ENCODE measurements around the gene FAU. TPM values are rescaled to one million over a fixed set of nuclear protein-coding genes. Genes with fewer than 3 reads are reported as not detected.

The FAU gene
- total RNA-seq, 1 donor from 2014 or later = 383 TPM

DNA sequence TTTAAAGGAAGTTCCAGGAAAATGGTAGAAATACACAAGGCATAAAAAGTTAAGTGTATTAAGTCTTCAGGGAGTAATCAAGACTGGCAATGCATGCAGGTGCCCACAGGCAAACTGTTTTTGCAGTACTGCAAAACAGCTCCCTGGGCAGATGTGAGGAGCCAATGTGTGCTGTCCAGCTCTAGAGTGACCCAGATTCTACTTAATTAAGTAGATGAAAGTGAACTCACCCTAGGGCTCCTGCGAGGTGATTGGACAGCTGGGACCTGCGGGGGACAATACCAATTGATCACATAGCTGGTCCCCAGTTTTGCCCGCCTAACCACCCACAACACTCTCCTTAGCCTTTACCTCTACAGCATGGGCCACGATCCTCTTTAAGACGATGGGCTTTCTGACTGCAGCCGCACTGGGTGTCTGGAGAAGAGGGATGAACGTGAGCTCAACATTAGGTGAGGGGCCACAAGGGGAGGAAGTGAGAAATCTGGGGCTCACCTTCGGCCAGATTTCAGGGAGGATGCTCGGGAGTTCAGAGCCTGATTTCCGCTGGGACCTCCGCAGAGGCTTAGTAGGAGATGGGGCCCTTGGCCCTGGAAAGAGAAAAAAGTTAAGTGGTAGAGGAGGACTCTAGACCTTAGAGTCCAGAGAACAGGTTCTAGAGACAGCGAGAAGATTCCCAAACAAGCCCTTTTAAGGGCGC lies 38.6 kb downstream of the FAU start:
- no peak for DNase-seq (ENCODE audit: low read depth in 2 of 2)

DNA sequence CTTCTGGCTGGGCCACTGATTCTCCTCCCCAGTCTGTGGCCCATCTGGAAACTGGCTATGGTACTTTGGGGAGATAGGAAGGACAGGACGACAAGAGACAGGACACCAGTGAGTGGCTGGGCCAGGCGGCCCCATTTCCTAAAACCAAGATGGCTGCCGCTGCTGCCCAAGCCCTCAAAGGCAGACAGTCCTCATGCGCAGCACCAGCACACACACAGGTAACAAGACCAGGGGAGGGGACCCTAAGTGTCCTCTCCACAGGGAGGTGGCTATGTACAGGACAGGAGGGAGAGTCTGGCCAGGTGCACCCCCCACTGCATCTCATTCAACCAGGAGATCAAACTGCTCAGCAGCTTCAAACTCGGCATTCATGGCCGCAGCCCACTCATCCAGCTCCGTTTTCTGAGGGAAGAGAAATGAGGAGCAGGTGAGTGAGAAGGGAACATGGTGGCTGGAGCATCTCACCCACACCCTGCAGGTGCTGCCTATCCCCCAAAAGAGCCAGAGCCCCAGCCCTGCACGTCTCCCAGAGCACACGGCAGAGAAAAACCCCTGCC lies 43.1 kb downstream of the FAU start:
- DNase-seq (ENCODE audit: low read depth in 2 of 2) = no peak

DNA sequence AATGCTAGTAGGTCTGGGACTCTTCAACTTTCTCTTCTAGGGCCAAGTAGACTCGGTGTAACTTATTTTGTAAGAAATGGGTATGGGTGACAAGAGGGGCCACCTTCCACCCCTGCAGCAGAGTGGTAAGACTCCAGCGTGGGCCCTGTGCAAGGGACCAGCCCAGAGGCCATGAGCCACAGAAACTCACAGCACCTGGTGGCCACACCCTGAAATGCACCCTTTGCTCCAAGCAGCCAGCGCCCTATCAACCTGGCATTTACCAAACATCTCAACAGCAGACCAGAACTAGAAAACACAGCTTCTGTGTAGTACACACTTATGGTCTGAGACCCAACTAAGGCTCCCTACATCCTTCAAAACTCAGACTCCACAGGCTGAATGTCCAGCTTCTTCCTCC lies 43.8 kb downstream of the FAU start:
- peak; percentile 33 to 52 for DNase-seq (ENCODE audit: low read depth in 2 of 2)

DNA sequence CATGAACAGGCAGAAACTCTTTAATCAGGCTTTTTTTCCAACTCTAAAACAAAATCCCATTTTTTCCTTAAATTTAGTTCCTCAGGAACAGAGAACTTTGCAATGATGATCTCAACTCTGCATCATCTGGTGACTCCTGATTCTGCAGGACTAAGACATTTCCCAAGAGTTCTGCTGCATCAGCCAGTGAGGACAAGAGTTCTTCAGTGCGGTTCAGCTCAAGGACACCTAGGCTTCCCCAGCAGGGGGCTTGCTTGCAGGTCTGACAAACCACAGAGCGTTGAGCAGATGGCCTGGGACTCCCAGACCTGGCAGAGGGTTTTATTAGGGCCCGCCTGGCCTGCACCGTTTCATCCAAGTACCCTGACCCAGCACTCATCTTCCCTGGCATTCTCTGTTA lies 44.5 kb downstream of the FAU start:
- no peak for DNase-seq (ENCODE audit: low read depth in 2 of 2)

DNA sequence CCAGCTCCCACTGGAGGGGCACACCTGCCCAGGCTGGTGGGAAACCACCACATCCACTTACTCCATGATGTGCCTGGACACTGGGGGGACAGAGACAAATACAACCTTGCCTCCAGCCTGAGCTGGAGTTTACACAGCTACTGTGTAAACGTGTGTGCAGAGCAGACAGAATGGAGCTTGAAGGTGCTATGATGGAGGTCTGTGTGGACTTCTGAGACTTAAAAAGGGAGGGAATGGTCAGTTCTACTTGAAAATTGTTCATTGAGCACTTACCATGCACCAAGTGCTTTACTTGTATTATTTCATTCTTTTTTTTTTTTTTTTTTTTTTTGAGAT lies 49.3 kb downstream of the FAU start:
- no peak for DNase-seq (ENCODE audit: low read depth in 2 of 2)

DNA sequence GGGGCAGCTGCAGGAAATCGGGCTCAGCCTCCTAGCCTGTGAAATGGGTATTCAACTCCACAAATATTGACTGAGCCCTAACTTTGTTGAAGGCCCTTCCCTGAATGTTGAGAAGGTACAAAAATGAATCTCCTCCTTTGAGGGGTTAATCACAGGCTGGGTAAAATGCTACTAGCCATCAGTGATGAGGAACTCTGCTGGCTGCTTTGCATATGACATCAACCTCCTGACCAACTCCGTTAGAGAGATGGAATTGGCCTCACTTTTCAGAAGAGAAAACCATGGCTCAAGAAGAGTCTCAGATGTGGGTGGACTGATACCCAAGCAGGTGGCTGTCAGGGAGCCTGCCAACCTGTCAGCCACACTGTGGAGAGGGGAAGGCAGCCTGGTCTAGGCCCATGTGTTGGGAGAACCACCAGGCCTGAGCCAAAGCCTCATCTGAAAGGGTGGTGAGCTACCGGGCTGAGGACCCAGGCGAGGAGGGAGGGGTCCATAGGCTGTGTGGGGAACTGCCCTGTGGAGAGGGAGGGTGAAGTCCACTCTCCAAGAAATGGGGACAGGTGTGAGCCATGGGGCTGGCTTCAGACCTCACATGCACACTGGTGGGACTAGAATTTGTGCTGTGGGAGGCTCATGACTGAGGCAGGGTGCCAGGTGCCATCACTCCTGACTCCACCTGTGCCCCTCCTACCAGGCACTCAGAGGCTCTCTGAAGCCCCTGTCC lies 49.9 kb downstream of the FAU start:
- no peak for DNase-seq (ENCODE audit: low read depth in 2 of 2)

Other genes starting within 250 kb of the FAU start
- 30.3 and 39.2 TPM in 2 replicates for gene EHD1, start 243.5 kb downstream of the FAU start, total RNA-seq
- gene ATG2A, start 204.9 kb downstream of the FAU start, total RNA-seq = 7.2 and 13.5 TPM in 2 replicates
- 6.0 and 11.1 TPM in 2 replicates for gene PPP2R5B, start 197.4 kb downstream of the FAU start, total RNA-seq
- gene GPHA2, start 186.2 kb downstream of the FAU start, total RNA-seq = not detected in 2 replicates
- gene MAJIN, start 150.0 kb downstream of the FAU start, total RNA-seq = not detected in 2 replicates
- 0.39 and 0.63 TPM in 2 replicates for gene BATF2, start 125.2 kb downstream of the FAU start, total RNA-seq
- gene ARL2, start 108.0 kb downstream of the FAU start, total RNA-seq = 107 and 142 TPM in 2 replicates
- 7.7 and 10.1 TPM in 2 replicates for gene SNX15, start 94.7 kb downstream of the FAU start, total RNA-seq
- 7.6 and 8.5 TPM in 2 replicates for gene SAC3D1, start 80.9 kb downstream of the FAU start, total RNA-seq
- gene NAALADL1, start 63.6 kb downstream of the FAU start, total RNA-seq = 15.1 and 16.6 TPM in 2 replicates
- gene CDCA5, start 38.1 kb downstream of the FAU start, total RNA-seq = 3.9 and 7.6 TPM in 2 replicates
- 20.7 and 24.7 TPM in 2 replicates for gene ZFPL1, start 37.9 kb downstream of the FAU start, total RNA-seq
- gene VPS51, start 25.9 kb downstream of the FAU start, total RNA-seq = 186 and 271 TPM in 2 replicates
- gene TM7SF2, start 10.3 kb downstream of the FAU start, total RNA-seq = 14.6 and 14.8 TPM in 2 replicates
- 6.3 and 7.7 TPM in 2 replicates for gene ZNHIT2, start 4.4 kb downstream of the FAU start, total RNA-seq
- gene MRPL49, start 187 bp upstream of the FAU start, total RNA-seq = 42.0 and 50.6 TPM in 2 replicates
- 5.6 and 15.4 TPM in 2 replicates for gene SYVN1, start 12.4 kb upstream of the FAU start, total RNA-seq
- not detected in 2 replicates for gene SPDYC, start 48.1 kb upstream of the FAU start, total RNA-seq
- gene CAPN1, start 59.8 kb upstream of the FAU start, total RNA-seq = 81.3 and 88.1 TPM in 2 replicates
- gene POLA2, start 139.8 kb upstream of the FAU start, total RNA-seq = 4.7 and 5.7 TPM in 2 replicates
- 6.4 and 7.8 TPM in 2 replicates for gene CDC42EP2, start 192.7 kb upstream of the FAU start, total RNA-seq
- gene DPF2, start 211.7 kb upstream of the FAU start, total RNA-seq = 18.5 and 32.1 TPM in 2 replicates
- gene TIGD3, start 232.6 kb upstream of the FAU start, total RNA-seq = under 0.01 and 0.26 TPM in 2 replicates

Data from dermis microvascular lymphatic vessel endothelial cell (primary cell).